C4-2B (cell line): ENCODE results near the gene C2CD2.

ENCODE experiments used
- H3K27ac ChIP-seq: fragments of 450-650 bp; 2 replicates; pipeline ENCODE4 v1.5.1; 2017
- ZFX ChIP-seq: fragments of 450-650 bp; IDR thresholded peaks from 2 replicates; pipeline ENCODE4 v1.6.1; 2017
- TF ChIP-seq, protein P1 (sequence below): fragments of 450-650 bp; conservative IDR thresholded peaks from 2 replicates; pipeline ENCODE4 v1.5.1; 2017; ENCODE audit warnings: mild to moderate bottlenecking

C2CD2 gene

GRCh38 chr21:41940431-41940830 is 13.4 kb downstream of the C2CD2 start:
- TF ChIP-seq, protein P1, sequence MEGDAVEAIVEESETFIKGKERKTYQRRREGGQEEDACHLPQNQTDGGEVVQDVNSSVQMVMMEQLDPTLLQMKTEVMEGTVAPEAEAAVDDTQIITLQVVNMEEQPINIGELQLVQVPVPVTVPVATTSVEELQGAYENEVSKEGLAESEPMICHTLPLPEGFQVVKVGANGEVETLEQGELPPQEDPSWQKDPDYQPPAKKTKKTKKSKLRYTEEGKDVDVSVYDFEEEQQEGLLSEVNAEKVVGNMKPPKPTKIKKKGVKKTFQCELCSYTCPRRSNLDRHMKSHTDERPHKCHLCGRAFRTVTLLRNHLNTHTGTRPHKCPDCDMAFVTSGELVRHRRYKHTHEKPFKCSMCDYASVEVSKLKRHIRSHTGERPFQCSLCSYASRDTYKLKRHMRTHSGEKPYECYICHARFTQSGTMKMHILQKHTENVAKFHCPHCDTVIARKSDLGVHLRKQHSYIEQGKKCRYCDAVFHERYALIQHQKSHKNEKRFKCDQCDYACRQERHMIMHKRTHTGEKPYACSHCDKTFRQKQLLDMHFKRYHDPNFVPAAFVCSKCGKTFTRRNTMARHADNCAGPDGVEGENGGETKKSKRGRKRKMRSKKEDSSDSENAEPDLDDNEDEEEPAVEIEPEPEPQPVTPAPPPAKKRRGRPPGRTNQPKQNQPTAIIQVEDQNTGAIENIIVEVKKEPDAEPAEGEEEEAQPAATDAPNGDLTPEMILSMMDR = no peak
- TF ChIP-seq ZFX = no peak
- no peak overlapping the region for H3K27ac ChIP-seq

DNA sequence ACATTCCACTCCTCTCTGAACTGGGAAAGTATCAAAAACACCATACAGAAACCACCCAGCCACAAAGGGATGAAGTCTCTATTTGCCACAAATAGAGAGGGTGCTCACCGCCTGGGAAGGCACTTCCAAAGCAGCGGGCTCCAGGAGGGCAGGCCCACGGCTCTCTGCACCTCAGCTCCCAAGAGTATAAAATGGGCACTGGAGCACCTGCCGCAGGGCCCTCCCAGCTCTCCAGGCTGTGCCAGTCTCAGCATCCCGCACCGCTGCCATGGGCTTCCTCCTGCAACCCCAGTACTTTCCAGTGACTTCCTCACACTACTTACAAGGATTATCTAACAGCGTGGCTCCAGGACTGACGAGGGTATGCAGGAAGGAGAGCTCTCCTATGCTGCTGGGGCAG is 14.4 kb downstream of the C2CD2 start:
- no peak for TF ChIP-seq ZFX
- TF ChIP-seq, protein P1 = no peak
- no peak overlapping the region for H3K27ac ChIP-seq

DNA sequence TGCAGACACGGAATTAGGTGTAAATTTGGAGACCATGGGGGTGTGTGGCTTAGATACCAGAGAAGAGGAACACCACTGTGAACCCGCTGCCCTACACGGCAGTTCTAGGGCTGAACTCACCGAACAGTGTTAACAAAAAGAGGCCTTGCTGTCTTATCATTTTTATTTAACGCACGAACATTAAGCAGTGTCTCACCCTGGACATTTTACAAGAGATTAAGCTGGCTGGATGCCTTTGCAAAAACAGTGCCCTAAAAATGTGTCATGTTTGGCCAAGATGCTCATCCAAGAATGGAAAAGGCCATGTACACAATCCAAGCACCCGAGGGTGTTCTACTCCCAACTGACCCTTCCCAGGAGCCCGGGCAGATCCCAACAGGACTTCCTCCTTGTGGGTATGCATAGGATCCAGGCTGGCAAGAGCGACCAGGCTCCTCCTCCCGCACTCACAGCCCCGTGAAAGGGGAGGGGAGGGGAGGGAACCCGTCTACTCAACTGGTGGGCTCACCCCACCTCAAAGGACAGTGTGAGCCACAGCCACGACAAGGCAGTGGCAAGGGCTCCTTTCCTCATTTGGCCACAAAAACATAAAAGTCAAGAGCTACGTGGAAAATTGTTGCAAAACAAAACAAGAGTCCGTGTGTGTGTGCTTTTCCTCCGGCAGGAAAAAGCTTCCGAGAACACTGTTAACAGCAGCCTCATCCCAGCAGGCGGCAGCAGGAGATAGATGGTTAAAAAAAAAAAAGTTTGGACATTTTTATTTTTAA is 20.3 kb downstream of the C2CD2 start:
- H3K27ac ChIP-seq = peak overlapping the region; percentile 73
- TF ChIP-seq, protein P1 = peak; percentile 67
- no peak for TF ChIP-seq ZFX

DNA sequence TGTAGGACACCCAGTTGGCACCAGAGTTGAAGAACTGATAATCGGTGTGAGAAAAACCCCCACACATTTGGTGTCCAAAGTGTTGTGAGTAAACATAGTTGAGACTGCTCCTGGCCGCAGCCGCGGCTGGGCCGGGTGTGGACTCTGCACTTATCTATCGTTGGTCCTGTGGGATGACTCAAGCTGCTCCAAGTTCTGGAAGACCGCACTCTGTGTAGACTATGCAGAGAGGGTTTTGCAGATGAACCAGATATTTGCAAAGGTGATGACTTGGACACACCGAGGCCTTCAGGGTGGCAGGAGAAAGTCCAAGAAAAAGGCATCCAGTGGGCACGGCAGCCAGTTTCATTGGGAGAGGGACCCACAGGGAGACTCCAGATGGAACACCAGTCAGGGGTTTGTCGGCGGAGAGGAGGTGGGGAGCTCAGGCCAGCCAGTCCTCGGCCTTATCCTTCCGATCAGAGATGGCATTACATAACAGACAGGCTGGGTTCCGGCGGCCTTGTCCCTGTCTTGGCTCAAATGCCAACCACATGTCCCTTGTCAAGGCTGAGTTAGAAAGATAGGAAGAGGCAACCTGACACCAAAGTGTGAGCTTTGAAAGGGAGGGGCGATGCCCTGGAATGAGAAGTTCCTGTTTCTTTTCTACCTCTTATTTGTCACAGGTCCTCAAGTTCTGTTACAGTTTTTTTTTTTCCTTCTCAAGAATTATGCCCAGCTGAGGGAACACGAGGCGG is 21.1 kb downstream of the C2CD2 start:
- peak overlapping the region; percentile 73 for H3K27ac ChIP-seq
- TF ChIP-seq ZFX = no peak
- TF ChIP-seq, protein P1 = no peak

- H3K27ac ChIP-seq = peak overlapping the region; percentile 73
- TF ChIP-seq, protein P1 = no peak
- no peak for TF ChIP-seq ZFX
These were observed 21.6 kb downstream of the C2CD2 start for GRCh38 chr21:41932191-41932575.

- TF ChIP-seq, protein P1 = no peak
- H3K27ac ChIP-seq = no peak overlapping the region
These were observed 22.8 kb downstream of the C2CD2 start for GRCh38 chr21:41931041-41931451.

DNA sequence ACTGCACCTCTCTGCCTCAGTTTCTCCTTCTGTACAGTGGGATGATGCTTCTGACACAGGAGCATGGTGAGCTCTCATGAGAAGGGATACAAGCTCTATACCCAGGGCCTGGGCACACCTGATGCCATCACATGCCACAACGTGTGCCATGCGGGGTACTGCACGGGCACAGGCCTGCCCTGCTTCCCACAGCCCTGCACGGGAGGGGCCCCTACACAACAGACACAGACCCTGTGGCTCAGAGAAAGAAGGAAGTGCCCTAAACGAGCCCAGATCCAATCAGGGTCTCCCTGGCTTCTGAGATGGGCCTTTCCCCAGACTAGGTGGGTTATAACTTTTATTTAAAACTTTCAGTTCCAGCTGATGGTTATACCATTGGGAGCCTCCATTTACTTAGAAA is 24.6 kb downstream of the C2CD2 start:
- no peak for TF ChIP-seq ZFX
- TF ChIP-seq, protein P1 = no peak
- H3K27ac ChIP-seq = no peak overlapping the region
